Stimulated activated CD4-positive, alpha-beta T cell treated with anti-CD3 and anti-CD28 coated beads, Interleukin-15, amount 100 ng/mL, for 1 hour (primary cell): ENCODE data around the gene SLC13A4.
"Not testable (repeated sequence)": the region's sequence is repeated elsewhere in the genome, so short reads cannot be mapped to it uniquely, and the experiment has no call there.

Experiments
- DNase-seq, 2 donors: peaks; one replicate each; pipeline ENCODE4 v3.0.0-alpha.2; 2020; ENCODE audit warnings: low read depth in 1 of 2, low spot score in 1 of 2

The SLC13A4 gene

DNA sequence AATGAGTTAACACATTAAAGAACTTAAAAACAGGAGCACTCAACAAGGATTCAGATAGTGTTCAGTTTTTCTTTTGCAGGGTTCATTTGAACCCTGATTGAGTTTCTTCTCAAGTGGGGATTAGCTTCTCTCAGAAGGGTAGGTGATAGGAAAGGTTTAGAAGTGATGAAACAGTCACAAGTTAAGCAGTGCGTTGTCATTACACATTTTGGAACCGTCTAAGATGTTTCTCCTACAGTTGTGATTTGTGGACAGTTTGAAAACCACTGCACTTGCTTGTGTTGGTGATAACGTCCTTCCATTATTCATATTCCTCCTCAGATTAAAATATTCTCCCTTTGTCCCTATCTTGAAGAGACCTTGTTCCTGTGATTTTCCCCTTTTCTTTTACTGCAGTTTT lies 62.9 kb downstream of the SLC13A4 start:
- no peak for DNase-seq

- no peak for DNase-seq
Measured at GRCh38 chr7:135664046-135664589, 63.9 kb downstream of the SLC13A4 start.

GRCh38 chr7:135662373-135663114 lies 65.4 kb downstream of the SLC13A4 start, which contains the start of gene STMP1:
STMP1 (plus strand) TSS chr7:135662514.
- peak; percentile 91 to 98 for DNase-seq

- DNase-seq: no peak
Measured at GRCh38 chr7:135662123-135662372, 65.9 kb downstream of the SLC13A4 start.

DNA sequence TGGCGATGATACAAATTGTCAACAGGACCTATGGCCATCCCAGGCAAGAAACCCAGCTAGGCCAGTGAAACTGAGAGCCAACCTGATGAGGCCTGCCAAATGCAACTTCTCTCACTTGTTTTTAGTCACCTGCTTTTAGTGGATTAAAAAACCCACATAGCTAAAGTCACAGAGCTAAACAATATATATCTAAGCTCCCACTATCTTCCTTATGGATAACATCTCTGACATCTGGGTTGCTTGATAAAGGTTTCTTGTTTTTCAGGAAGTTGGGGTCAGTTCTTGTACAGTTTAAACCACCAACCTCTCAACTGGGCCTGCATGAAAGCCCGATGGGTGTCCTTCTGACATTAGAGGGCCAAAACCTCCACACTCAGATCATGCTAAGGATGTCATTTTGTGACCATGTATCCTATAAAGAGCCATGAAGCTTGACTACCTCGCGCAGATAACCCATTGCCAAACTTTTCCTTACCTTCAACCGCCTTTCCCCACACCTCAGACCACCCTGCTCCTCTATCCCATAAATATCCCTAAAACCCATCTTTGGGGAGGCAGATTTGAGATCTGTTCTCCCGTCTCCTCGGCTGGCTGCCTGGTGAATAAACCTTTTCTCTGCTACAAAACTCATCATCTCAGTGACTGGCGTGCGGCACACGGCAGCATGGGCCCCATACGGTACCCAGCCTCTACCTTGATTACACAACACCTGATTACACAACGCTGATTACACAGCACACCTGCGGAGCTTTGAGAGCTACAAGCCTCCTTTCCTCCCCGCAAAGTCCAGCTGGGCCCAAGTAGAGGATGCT lies 66.5 kb downstream of the SLC13A4 start:
- no peak for DNase-seq

- DNase-seq: no peak
Measured at GRCh38 chr7:135659159-135659846, 68.7 kb downstream of the SLC13A4 start.

DNA sequence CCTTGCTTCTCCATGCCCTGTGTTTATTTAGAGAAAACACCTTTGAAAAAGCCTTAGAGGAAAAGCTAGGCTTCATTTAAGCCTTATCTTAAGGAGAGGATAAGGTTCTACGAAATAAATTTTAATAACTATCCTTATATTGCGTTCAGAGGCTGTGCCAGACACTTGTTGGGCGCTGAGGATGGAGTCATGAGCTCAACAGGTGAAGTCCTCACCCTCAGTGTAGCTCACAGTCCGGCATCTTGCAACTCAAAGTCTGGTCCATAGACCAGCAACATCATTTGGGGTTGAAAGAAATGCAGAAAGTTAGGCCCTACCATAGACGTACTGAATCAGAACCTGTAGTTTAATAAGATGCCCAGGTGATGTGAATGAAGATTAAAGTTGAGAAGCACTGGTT lies 69.4 kb downstream of the SLC13A4 start:
- no peak for DNase-seq

- no peak for DNase-seq
Measured at GRCh38 chr7:135653340-135654080, 74.5 kb downstream of the SLC13A4 start.

- DNase-seq: no peak
Measured at GRCh38 chr7:135650831-135651573, 77.0 kb downstream of the SLC13A4 start.

GRCh38 chr7:135648235-135648634 lies 79.8 kb downstream of the SLC13A4 start:
- DNase-seq: no peak

DNA sequence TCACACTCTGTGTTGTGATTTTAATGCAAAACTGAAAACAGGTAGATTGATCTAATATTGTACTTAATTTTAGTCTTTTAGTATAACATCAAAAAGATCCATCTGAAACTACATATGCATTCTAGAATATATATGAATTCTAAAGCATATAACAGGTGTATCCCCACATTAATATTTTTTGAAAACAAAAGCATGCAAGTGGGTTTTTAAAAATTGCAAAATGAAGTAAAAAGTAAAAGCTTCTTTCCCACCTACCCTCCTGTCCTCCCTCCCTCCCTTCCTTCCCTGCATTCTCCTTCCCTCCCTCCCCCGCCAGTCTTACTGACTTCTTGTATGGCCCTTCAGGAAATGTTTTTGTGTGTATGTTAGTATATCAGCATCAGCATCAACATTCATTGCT lies 80.2 kb downstream of the SLC13A4 start:
- no peak for DNase-seq

GRCh38 chr7:135645296-135645904 lies 82.6 kb downstream of the SLC13A4 start:
- DNase-seq: no peak

DNA sequence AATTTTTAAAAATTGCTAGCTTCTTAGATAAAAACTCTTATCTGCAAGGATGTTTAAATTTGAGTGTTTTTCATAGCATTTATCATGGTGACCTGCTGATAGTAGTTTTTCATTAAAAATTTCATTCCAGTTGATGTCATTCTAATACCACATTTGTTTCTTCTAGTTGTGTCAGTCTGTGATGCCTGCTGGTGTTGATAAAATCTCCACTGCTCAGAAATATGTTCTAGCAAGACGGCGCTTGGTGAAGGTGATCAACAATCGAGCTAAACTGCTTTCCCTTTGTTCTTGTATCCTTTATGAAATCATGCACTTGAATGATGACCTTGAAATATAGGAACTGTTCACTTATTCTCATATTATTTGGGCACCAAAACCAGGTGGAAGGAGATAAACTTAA lies 83.3 kb downstream of the SLC13A4 start:
- no peak for DNase-seq

GRCh38 chr7:135644154-135644553 lies 83.8 kb downstream of the SLC13A4 start:
- no peak for DNase-seq

DNA sequence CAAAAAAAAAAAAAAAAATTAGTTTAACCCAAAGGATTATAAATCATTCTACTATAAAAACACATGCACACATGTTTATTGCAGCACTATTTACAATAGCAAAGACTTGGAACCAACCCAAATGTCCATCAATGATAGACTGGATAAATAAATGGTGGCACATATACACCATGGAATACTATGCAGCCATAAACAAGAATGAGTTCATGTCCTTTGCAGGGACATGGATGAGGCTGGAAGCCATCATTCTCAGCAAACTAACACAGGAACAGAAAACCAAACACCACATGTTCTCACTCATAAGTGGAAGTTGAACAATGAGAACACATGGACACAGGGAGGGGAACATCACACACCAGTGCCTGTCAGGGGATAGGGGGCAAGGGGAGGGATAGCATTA lies 88.3 kb downstream of the SLC13A4 start:
- DNase-seq: not testable (repeated sequence)

- DNase-seq: no peak
Measured at GRCh38 chr7:135634191-135634878, 93.7 kb downstream of the SLC13A4 start.
